Endodermal cell (in vitro differentiated cells): ENCODE measurements around the gene HOXA9. TPM values are rescaled to one million over a fixed set of nuclear protein-coding genes. Genes with fewer than 3 reads are reported as not detected.
A peak's percentile ranks its signal among the peaks of the same experiment; 100 is the strongest.

Experiments
- DNase-seq: peaks from one replicate; pipeline ENCODE4 v3.0.0-alpha.2; 2017
- H3K27ac ChIP-seq: 2 replicates; pipeline ENCODE4 v1.5.1; 2013; ENCODE audit warnings: mild to moderate bottlenecking, low read depth, low read length, moderate library complexity
- H3K27me3 ChIP-seq: 2 replicates; pipeline ENCODE4 v1.6.1; 2013; ENCODE audit warnings: mild to moderate bottlenecking, low read length, moderate library complexity; ENCODE audit not compliant: insufficient read depth, control insufficient read depth, poor library complexity, severe bottlenecking
- H3K36me3 ChIP-seq: 2 replicates; pipeline ENCODE4 v1.7.0; 2013; ENCODE audit warnings: mild to moderate bottlenecking, low read length, moderate library complexity; ENCODE audit not compliant: control insufficient read depth, insufficient read depth
- H3K4me1 ChIP-seq: one replicate; pipeline ENCODE4 v1.7.0; 2013; ENCODE audit warnings: low read length; ENCODE audit not compliant: control insufficient read depth, insufficient read depth
- H3K4me3 ChIP-seq: 2 replicates; pipeline ENCODE4 v1.5.1; 2013; ENCODE audit warnings: mild to moderate bottlenecking, low read length, moderate library complexity
- H3K9ac ChIP-seq: 2 replicates; pipeline ENCODE4 v1.6.1; 2013; ENCODE audit warnings: mild to moderate bottlenecking, low read length, moderate library complexity; ENCODE audit not compliant: poor library complexity, severe bottlenecking; ENCODE audit errors: extremely low read depth
- H3K9me3 ChIP-seq: 2 replicates; pipeline ENCODE4 v1.6.1; 2013; ENCODE audit warnings: mild to moderate bottlenecking, low read length, moderate library complexity; ENCODE audit not compliant: control insufficient read depth
- H3K27ac Mint-ChIP-seq: 2 replicates; pipeline ENCODE4 v1.8.0; 2020; ENCODE audit warnings: mixed read lengths
- H3K27me3 Mint-ChIP-seq: 2 replicates; pipeline ENCODE4 v1.8.0; 2021; ENCODE audit warnings: mild to moderate bottlenecking, mixed read lengths; ENCODE audit not compliant: insufficient read depth
- H3K36me3 Mint-ChIP-seq: 2 replicates; pipeline ENCODE4 v1.8.0; 2020; ENCODE audit warnings: low read depth, mixed read lengths
- H3K4me1 Mint-ChIP-seq: 2 replicates; pipeline ENCODE4 v1.8.0; 2020; ENCODE audit warnings: mixed read lengths
- H3K4me3 Mint-ChIP-seq: 2 replicates; pipeline ENCODE4 v1.8.0; 2020; ENCODE audit warnings: mild to moderate bottlenecking, moderate library complexity, mixed read lengths
- H3K9me3 Mint-ChIP-seq: 2 replicates; pipeline ENCODE4 v1.8.0; 2020; ENCODE audit warnings: mild to moderate bottlenecking, mixed read lengths
- WGBS, 2 experiments: methylation state at CpG; one replicate each; pipeline versions ENCODE4 v1.1.5 to v1.1.7; 2013; ENCODE audit warnings: missing lambda C conversion rate in 2 of 2, mixed read lengths in 1 of 2; ENCODE audit not compliant: insufficient coverage in 1 of 2, insufficient read length in 1 of 2; 5-methylcytosine and 5-hydroxymethylcytosine counted together
- microRNA-seq: library from miRNA; unstranded; fragments of <30 nt; microRNA quantifications from one replicate; pipeline ENCODE4 v1.2.0, GENCODE V29; 2020; ENCODE audit warnings: borderline microRNAs expressed
- total RNA-seq, 2 donors: library from RNA; stranded (reverse); fragmentation: NEBNext Ultra II Directional in 1 of 2; extraction: Animal tissue kit (Norgen Biotek cat#: 25700) in 1 of 2; gene quantifications; 2 replicates in 1 of 2; 3 replicates in 1 of 2; pipeline ENCODE4 v1.2.1, GENCODE V29; 2021
- TF ChIP-seq, protein P1 (sequence below): fragments of 200-600 bp; sonication (generic); conservative IDR thresholded peaks from 2 replicates; pipeline ENCODE4 v1.5.0; 2021; ENCODE audit warnings: antibody characterized with exemption, mild to moderate bottlenecking

Gene HOXA9
- total RNA-seq, 2 donors from 2014 or later: not detected

DNA sequence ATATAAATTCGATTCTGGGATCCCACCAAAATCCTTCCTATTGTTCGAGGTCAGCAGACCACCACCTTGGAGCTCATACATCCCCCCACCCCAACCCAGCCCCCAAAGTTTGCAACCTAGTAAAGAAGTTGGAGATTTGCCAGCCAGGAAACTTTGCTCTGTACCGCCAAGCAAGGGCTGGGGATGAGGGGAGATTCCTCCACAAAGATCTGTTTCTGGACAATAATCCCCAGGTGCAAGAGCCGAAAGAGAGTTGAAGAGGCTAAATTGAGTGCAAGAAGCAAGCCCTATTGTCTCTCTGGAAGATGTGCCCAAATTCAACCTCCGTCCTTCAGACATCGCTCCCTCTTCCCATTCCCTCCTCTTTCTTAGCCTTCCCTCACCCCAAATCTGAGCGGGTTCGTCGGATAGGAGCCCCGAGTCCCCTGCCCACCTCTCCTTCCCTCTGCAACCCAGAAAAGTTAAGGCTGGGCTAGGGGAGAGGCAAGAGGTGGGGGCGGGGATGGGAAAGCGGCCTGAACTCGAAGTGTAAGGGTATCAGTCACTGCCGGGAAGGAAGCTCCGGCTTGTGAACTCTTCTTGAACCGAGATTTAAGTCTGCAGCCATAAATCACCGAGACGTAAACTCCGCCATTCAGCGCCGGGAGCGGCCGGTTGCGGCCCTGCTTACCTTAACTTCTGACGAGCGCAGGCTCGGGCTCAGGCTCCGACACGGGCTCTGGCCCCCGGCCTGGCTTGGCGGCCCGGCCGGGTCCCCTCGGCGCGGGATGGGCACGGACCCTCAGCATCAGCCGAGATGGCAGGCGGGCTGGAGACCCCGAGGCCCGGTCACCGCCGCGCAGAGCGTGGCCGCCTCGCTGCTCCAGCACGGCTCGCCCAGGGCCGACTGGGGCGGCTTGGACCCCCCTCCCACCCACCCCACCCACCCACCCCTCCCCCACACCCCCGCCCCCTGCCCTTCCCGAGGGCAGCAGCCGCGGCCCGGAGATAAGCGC, 52.1 kb downstream of the HOXA9 start:
- peak; percentile 80 for DNase-seq
- Histone ChIP-seq H3K4me1 (no peaks in the 10 kb centered on the region), H3K36me3 (no peaks in the 10 kb centered on the region), H3K27ac (no peak overlapping the region), H3K9ac (no peak overlapping the region), H3K4me3 (no peak overlapping the region), H3K27me3 (peaks cover 97% of the 10 kb centered on the region), H3K9me3 (peaks cover 4% of the 10 kb centered on the region)
- Mint-ChIP-seq H3K36me3 (no peaks in the 10 kb centered on the region), H3K9me3 (no peaks in the 10 kb centered on the region), H3K27me3 (peaks cover 95% of the 10 kb centered on the region), H3K4me3 (no peak overlapping the region), H3K27ac (no peak overlapping the region), H3K4me1 (peaks cover 7% of the 10 kb centered on the region)
- 1 to 3% methylated on average over 9 to 39 of the region's 57 CpGs for WGBS, 2 experiments
- TF ChIP-seq, protein P1, sequence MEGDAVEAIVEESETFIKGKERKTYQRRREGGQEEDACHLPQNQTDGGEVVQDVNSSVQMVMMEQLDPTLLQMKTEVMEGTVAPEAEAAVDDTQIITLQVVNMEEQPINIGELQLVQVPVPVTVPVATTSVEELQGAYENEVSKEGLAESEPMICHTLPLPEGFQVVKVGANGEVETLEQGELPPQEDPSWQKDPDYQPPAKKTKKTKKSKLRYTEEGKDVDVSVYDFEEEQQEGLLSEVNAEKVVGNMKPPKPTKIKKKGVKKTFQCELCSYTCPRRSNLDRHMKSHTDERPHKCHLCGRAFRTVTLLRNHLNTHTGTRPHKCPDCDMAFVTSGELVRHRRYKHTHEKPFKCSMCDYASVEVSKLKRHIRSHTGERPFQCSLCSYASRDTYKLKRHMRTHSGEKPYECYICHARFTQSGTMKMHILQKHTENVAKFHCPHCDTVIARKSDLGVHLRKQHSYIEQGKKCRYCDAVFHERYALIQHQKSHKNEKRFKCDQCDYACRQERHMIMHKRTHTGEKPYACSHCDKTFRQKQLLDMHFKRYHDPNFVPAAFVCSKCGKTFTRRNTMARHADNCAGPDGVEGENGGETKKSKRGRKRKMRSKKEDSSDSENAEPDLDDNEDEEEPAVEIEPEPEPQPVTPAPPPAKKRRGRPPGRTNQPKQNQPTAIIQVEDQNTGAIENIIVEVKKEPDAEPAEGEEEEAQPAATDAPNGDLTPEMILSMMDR: no peak

Small RNAs within 50 kb of the gene (microRNA-seq; reads per million reads assigned to microRNA genes)
- gene MIR196B: 4.7 reads per million, percentile 30 among the genes with 10 or more reads in this experiment

Other genes with a start within 250 kb of the HOXA9 start
- gene HOXA1, start 69.5 kb downstream of the HOXA9 start, total RNA-seq: not detected
- gene HOXA2, start 62.9 kb downstream of the HOXA9 start, total RNA-seq: not detected
- not detected for gene HOXA4, start 34.8 kb downstream of the HOXA9 start, total RNA-seq
- not detected for gene HOXA5, start 21.9 kb downstream of the HOXA9 start, total RNA-seq
- not detected for gene HOXA6, start 17.8 kb downstream of the HOXA9 start, total RNA-seq
- not detected for gene HOXA3, start 13.0 kb downstream of the HOXA9 start, total RNA-seq
- not detected for gene HOXA7, start 8.9 kb downstream of the HOXA9 start, total RNA-seq
- gene HOXA10, start 8.8 kb upstream of the HOXA9 start, total RNA-seq: not detected
- gene HOXA11, start 19.7 kb upstream of the HOXA9 start, total RNA-seq: not detected
- gene HOXA13, start 34.6 kb upstream of the HOXA9 start, total RNA-seq: not detected
- gene EVX1, start 77.3 kb upstream of the HOXA9 start, total RNA-seq: 10 to 100 TPM in 1 of 2 donors, 1 to 10 TPM in 1; 4.9 to 10.7 TPM